ENCODE measurements around the gene TMEM117.
"Not testable (repeated sequence)": the region's sequence is repeated elsewhere in the genome, so short reads cannot be mapped to it uniquely, and the experiment has no call there.

TMEM117 gene

GRCh38 chr12:44299524-44299923 is 463.6 kb downstream of the TMEM117 start:
- no peak for DNase-seq (ENCODE audit: low spot score)

DNA sequence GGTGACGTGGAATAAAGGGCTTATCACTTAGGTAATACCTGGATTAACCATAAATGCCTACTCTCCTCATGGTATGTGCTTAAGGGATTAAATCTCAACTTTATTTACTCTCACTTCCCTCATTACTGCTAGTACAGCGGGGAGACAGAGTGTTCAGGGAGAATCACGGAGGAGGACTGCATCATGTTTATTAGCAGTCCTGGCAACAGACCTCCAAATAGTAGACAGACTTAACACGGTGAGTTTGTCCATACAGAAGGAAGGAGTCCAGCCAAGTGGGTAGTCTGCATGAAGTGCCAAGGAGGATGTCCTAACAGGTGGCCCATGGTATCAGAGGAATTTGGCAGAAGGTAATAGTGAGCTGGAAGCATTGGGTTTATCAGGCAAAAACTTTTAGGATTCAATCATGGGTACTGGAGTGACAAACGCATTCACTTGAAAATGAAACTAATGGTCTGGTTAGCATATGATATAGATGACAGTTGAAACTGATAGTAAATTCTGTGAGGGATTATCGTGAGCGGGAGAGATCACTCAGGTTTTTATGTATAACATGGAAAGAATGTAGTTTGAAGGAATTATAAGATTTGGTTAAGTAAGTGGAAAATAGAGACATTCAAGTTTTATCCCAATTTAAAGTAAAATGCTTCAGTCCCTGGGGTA is 471.8 kb downstream of the TMEM117 start:
- no peak for DNase-seq (ENCODE audit: low spot score)

- DNase-seq (ENCODE audit: low spot score), result no peak
Observed at GRCh38 chr12:44313188-44313587, 477.3 kb downstream of the TMEM117 start.

DNA sequence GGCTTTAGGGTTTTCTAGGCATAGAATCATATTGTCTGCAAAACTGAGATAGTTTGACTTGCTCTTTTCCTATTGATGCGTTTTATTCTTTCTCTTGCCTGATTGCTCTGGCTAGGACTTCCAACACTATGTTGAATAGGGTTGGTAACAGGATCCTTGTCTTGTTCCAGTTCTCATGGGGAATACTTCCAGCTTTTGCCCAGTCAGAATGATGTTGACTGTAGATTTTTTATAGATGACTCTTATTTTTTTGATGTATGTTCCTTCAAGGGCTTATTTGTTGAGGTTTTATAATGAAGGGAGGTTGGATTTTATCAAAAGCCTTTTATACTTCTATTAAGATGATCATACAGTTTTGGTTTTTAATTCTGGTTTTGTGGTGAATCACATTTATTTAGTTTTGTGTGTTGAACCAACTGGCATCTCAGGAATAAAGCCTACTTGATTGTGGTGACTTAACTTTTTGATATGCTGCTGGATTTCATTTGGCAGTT is 478.2 kb downstream of the TMEM117 start:
- DNase-seq (ENCODE audit: low spot score), result no peak

- peak; percentile 4 for DNase-seq (ENCODE audit: low spot score)
Observed at GRCh38 chr12:44317651-44318126, 481.8 kb downstream of the TMEM117 start.

- no peak for DNase-seq (ENCODE audit: low spot score)
Observed at GRCh38 chr12:44331269-44331668, 495.4 kb downstream of the TMEM117 start.

DNA sequence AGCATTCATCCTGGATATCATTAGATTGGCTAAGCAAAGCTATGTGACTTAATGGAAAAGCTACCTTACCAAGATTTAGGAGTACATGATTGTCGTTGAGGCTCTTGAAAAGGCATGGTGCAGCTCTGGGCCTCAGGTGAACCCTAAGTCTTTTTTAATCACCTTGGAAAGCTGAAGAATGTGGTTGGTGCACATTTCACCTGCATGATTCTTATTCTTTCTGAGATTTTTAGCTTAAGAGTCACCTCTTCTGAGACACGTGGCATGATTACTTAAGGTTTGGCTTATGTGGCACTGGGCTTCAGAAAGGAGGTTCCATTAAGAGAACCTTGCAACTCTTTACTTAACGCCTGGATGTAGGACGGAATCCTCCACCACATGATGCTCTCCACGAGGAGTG is 498.5 kb downstream of the TMEM117 start:
- DNase-seq (ENCODE audit: low spot score), result no peak

DNA sequence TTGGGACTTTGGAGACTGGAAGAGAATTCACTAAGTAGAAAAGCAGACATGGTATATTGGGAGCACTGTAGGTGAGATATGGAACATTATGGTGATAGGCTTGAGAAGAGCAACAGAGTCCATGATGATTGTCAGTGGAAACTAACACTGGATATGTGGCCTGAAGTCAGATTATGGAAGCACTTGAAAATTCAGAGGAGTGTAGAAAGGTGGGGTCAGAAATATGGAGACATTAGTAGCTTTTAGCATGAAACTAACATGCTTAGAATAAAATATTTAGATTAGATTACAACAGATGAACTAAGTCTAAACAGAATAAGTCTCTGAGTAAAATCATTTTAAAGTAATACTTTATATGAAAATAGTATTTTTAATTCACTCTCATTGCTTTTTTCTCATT is 499.1 kb downstream of the TMEM117 start:
- DNase-seq (ENCODE audit: low spot score), result no peak

DNA sequence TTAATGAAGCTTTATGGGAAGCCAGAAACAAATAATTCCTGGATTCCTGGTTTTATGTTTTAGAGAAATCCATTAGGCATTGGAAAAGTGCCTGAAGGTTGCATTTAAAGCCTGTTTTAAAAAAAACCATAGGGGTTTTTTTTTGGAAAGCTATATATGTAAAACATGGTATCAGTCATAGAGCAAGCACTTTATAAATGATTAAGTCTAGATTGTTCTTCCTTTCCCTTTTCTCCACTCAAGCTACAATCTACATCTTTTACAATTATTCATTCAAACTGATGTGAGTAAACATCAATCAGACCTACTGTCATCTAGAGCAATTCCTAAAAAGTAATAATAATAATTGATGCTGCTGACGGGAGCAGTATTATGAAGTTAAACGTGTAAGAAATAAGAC is 500.7 kb downstream of the TMEM117 start:
- DNase-seq (ENCODE audit: low spot score), result no peak

GRCh38 chr12:44342371-44342770 is 506.5 kb downstream of the TMEM117 start:
- no peak for DNase-seq (ENCODE audit: low spot score)

DNA sequence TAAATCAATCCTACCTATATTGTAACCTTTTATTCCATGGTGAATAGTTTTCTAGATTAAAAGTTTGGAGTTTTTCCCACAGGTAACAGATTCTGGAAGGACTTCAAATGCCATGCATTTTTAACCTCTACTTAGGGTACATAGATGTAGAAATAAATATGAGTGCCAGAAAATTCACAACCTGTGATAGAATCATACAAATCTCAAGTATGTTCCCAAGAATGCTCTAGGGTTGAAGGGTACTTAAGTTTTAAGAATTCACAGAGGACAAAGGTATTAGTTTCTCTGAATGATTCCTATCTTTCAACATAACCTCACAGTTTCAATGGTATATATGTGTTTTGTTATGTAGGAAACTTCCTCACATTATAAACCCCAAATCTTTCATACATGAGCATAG is 511.3 kb downstream of the TMEM117 start:
- DNase-seq (ENCODE audit: low spot score), result no peak

GRCh38 chr12:44357494-44357893 is 521.6 kb downstream of the TMEM117 start:
- DNase-seq (ENCODE audit: low spot score), result no peak

- DNase-seq (ENCODE audit: low spot score), result no peak
Observed at GRCh38 chr12:44358636-44359035, 522.8 kb downstream of the TMEM117 start.

- DNase-seq (ENCODE audit: low spot score), result no peak
Observed at GRCh38 chr12:44362947-44363346, 527.1 kb downstream of the TMEM117 start.

DNA sequence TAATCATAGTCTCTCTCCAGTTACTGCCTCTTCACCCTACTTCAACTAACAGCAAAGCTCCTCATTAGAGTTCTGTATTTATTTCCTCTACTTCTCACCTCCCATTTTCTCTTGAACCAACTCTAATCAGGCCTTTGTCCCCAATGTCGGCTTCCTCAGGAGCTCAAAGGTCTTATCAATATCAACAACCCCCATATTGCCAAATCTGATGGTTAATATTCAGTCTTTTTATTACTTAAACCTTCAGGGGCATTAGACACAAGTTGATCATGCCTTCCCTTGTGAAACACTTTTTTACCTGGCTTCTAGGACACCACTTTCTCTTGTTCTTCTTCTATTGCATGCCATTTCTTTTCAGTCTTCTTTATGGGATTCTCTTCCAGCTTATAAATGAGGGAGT is 531.3 kb downstream of the TMEM117 start:
- no peak for DNase-seq (ENCODE audit: low spot score)

DNA sequence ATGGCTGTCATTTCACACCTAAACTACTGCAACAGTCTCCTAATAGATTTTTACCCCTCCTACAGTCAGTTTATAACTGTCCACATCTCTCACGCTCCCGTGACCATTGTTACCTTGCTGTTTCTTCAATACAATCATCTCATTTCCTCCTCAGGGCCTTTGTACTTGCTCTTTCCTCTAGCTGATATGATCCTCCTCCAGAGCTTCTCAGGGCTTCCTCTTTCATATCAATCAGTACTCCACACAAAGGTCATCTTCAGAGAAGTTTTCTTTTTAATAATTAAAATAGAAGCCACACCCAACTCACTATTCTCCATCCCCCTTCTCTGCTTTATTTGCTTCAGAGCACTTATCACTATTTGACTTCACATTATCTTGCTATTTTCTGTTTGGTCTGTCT is 532.0 kb downstream of the TMEM117 start:
- no peak for DNase-seq (ENCODE audit: low spot score)

GRCh38 chr12:44369998-44370397 is 534.1 kb downstream of the TMEM117 start:
- no peak for DNase-seq (ENCODE audit: low spot score)

- no peak for DNase-seq (ENCODE audit: low spot score)
Observed at GRCh38 chr12:44370982-44371381, 535.1 kb downstream of the TMEM117 start.

- DNase-seq (ENCODE audit: low spot score), result no peak
Observed at GRCh38 chr12:44372259-44372658, 536.4 kb downstream of the TMEM117 start.

DNA sequence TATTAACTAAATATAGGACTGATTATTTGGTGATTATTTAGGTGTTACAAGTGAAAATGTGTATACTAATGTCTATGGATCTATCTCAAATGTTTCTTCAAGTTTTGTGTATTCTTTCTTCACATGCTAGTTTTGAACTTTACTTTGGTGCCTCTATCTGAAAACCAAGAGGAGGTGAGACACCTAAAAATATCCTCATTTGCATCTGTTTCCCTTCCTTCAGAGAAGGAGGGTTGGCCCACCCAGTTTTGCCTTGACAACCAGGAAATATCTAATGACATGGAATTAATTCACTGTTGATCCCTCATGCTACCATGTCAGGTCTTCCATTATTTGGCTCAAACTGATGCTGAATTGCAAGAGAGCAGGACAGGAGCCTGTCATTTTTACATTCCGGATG is 539.8 kb downstream of the TMEM117 start:
- DNase-seq (ENCODE audit: low spot score), result no peak

DNA sequence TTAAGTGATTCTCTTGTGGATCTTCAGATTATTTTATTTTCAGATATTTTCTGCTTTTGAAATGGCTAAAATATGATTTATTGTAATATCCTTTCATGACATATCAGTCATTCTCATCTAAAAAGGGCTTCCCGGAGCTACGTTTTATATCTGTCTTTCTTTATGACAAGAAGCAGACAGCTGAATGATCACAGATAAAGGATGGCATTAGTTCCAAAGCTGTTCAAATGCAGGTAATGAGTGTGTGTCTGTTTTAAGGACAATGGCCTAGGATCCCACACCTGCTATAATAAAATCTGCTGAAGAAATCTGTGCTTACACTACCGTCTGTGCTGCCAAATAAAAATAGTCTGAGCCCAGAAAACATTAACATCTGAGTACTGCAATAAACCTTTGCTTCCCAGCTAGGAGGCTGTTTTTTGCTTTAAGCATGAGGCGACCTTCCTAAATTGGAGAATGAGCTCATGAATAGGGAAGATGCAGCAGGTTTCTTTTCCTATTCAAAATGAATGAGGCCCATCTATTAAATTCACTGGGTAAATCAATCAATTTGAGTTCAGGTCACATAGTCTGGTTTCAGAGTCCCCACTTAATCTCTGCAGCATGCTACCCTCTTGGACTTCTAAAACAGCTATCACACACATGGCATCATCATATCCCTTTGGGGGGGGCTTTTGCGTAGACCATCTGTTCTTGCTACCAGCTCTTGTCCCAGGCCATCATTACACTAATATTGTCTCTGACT is 541.7 kb downstream of the TMEM117 start:
- DNase-seq (ENCODE audit: low spot score), result no peak

GRCh38 chr12:44379113-44379512 is 543.2 kb downstream of the TMEM117 start:
- DNase-seq (ENCODE audit: low spot score), result not testable (repeated sequence)

GRCh38 chr12:44379831-44380230 is 544.0 kb downstream of the TMEM117 start:
- DNase-seq (ENCODE audit: low spot score), result no peak

DNA sequence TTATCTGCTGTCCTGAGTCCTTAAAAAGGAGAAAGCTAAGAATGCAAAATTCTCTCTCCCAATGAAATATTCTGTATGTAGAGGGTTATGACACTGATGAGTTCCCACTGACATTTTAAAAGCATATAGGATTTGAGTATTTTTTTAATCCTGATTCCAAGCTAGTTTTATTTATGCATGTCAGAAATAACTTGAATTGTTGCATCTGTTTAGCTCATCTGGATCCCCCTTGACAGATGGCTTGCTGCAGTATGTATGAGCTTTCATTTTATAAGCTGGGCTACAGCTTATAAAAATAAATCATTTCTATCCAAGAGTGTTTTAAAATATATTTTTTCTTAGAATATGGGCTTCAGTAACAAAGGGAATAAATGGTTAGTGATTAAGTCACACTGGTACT is 545.0 kb downstream of the TMEM117 start:
- no peak for DNase-seq (ENCODE audit: low spot score)

Measured in hepatic stellate cell (primary cell).